PC-9 (cell line): ENCODE measurements around the gene LYST. TPM values are rescaled to one million over a fixed set of nuclear protein-coding genes. Genes with fewer than 3 reads are reported as not detected.

Experiments used
- BruUV-seq: library from RNA; stranded (reverse); fragments of 400-500 nt; replicated peaks from 2 replicates; lab custom pipeline; 2021; lab: Mats Ljungman, UMichigan
- CTCF ChIA-PET: fragments of 300-600 bp; sonication (Branson Sonifier 250); formaldehyde crosslinking; loops from one replicate; lab custom pipeline; 2022; ENCODE audit warnings: antibody characterized with exemption; lab: Charles Lee
- POLR2A ChIA-PET: fragments of 300-600 bp; sonication (Branson Sonifier 250); formaldehyde crosslinking; loops from one replicate; lab custom pipeline; 2022; ENCODE audit warnings: antibody characterized with exemption; ENCODE audit not compliant: unreplicated experiment; lab: Charles Lee
- DNase-seq, 2 experiments: peaks; one replicate each; pipeline versions ENCODE4 v3.0.0 to v3.0.0-alpha.2; 2015 to 2022; ENCODE audit warnings: mixed read lengths in 1 of 2
- H2AFZ ChIP-seq: fragments of 200-600 bp; sonication (generic); 2 replicates; pipeline ENCODE4 v1.8.1; 2017; ENCODE audit warnings: antibody characterized with exemption
- H3F3A ChIP-seq: fragments of 200-600 bp; sonication (generic); 2 replicates; pipeline ENCODE4 v1.8.1; 2017; ENCODE audit warnings: antibody characterized with exemption, mild to moderate bottlenecking, low read depth; ENCODE audit not compliant: insufficient read depth
- H3K27ac ChIP-seq: fragments of 200-600 bp; sonication (generic); 2 replicates; pipeline ENCODE4 v1.6.1; 2016; ENCODE audit warnings: mixed run types
- H3K27me3 ChIP-seq: fragments of 200-600 bp; sonication (generic); 2 replicates; pipeline ENCODE4 v1.6.1; 2016; ENCODE audit warnings: low read depth, mixed run types; ENCODE audit not compliant: insufficient read depth
- H3K36me3 ChIP-seq: fragments of 200-600 bp; sonication (generic); 2 replicates; pipeline ENCODE4 v1.6.1; 2016; ENCODE audit warnings: low read depth, mixed run types
- H3K4me1 ChIP-seq: fragments of 200-600 bp; sonication (generic); replicated peaks from 2 replicates; pipeline ENCODE4 v1.6.1; 2016; ENCODE audit warnings: mixed run types; ENCODE audit not compliant: insufficient read depth
- H3K4me2 ChIP-seq: fragments of 200-600 bp; sonication (generic); 2 replicates; pipeline ENCODE4 v1.6.1; 2017; ENCODE audit warnings: mixed run types
- H3K4me3 ChIP-seq: fragments of 200-600 bp; sonication (generic); 2 replicates; pipeline ENCODE4 v1.6.1; 2016; ENCODE audit warnings: mixed run types
- H3K79me2 ChIP-seq: fragments of 200-600 bp; sonication (generic); 2 replicates; pipeline ENCODE4 v1.6.1; 2017; ENCODE audit warnings: low read depth, mixed run types
- H3K9me2 ChIP-seq: fragments of 200-600 bp; sonication (generic); 2 replicates; pipeline ENCODE4 v1.8.1; 2017; ENCODE audit warnings: mild to moderate bottlenecking; ENCODE audit not compliant: insufficient read depth
- H3K9me3 ChIP-seq: fragments of 200-600 bp; sonication (generic); 2 replicates; pipeline ENCODE4 v1.8.1; 2016; ENCODE audit warnings: low read depth; ENCODE audit not compliant: insufficient read depth
- H4K20me1 ChIP-seq: fragments of 200-600 bp; sonication (generic); 2 replicates; pipeline ENCODE4 v1.8.1; 2017; ENCODE audit not compliant: insufficient read depth
- EZH2 ChIP-seq: fragments of 200-600 bp; sonication (generic); IDR thresholded peaks from 2 replicates; pipeline ENCODE4 v1.8.0; 2017; ENCODE audit warnings: antibody characterized with exemption, low read depth
- intact Hi-C: fragments of 100-400 bp; cut with micrococcal nuclease; formaldehyde crosslinking; loops from one replicate; pipeline ENCODE4 v1.10.0; 2022; ENCODE audit not compliant: unreplicated experiment
- total RNA-seq: library from RNA; stranded (reverse); gene quantifications from 2 replicates; pipeline ENCODE4 v1.2.3, GENCODE V29; 2021
- TF ChIP-seq, protein P1 (sequence below): fragments of 200-600 bp; sonication (generic); conservative IDR thresholded peaks from 2 replicates; pipeline ENCODE4 v1.6.1; 2017; ENCODE audit warnings: mixed run types, antibody characterized with exemption, mild to moderate bottlenecking, moderate library complexity

The LYST gene
- total RNA-seq, 1 experiment from 2014 or later, result 14.1 TPM

DNA sequence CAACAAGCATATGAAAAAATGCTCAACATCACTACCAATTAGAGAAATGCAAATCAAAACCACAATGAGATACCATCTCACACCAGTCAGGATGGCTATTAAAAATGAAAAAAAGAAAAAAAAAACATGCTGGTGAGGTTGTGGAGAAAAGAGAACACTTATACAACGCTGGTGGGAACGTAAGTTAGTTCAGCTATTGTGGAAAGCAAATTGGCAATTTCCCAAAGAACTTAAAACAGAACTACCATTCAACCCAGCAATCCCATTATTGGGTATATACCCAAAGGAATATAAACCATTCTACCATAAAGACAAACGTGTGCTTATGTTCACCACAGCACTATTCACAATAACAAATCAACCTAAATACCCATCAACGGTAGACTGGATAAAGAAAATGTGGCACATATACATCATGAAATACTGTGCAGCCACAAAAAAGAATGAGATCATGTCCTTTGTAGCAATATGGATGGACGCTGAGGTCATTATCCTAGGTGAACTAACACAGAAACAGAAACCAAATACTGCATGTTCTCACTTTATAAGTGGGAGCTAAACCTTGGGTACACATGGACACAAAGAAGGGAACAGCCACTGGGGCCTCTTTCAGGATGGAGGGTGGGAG, 49.5 kb downstream of the LYST start:
- TF ChIP-seq, protein P1, sequence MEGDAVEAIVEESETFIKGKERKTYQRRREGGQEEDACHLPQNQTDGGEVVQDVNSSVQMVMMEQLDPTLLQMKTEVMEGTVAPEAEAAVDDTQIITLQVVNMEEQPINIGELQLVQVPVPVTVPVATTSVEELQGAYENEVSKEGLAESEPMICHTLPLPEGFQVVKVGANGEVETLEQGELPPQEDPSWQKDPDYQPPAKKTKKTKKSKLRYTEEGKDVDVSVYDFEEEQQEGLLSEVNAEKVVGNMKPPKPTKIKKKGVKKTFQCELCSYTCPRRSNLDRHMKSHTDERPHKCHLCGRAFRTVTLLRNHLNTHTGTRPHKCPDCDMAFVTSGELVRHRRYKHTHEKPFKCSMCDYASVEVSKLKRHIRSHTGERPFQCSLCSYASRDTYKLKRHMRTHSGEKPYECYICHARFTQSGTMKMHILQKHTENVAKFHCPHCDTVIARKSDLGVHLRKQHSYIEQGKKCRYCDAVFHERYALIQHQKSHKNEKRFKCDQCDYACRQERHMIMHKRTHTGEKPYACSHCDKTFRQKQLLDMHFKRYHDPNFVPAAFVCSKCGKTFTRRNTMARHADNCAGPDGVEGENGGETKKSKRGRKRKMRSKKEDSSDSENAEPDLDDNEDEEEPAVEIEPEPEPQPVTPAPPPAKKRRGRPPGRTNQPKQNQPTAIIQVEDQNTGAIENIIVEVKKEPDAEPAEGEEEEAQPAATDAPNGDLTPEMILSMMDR, result no peak
- no peak for TF ChIP-seq EZH2
- Histone ChIP-seq H3F3A (no peaks in the 10 kb centered on the region), H3K79me2 (no peaks in the 10 kb centered on the region), H2AFZ (no peak overlapping the region), H3K9me3 (no peaks in the 10 kb centered on the region), H3K27me3 (no peaks in the 10 kb centered on the region), H3K4me3 (no peak overlapping the region), H3K4me2 (no peak overlapping the region), H3K36me3 (0 out of 2 replicates have a peak, but pooled peaks cover 4% of the 10 kb centered on the region), H3K27ac (no peak overlapping the region), H3K4me1 (no peaks in the 10 kb centered on the region; the same call in 1 of the 2 replicates), H3K9me2 (no peaks in the 10 kb centered on the region), H4K20me1 (no peaks in the 10 kb centered on the region)
- BruUV-seq, result no TSS peak
- DNase-seq, result no peak
- ChIA-PET CTCF (no interaction called here), POLR2A (no interaction called here)
- intact Hi-C loops, result no loop called here

DNA sequence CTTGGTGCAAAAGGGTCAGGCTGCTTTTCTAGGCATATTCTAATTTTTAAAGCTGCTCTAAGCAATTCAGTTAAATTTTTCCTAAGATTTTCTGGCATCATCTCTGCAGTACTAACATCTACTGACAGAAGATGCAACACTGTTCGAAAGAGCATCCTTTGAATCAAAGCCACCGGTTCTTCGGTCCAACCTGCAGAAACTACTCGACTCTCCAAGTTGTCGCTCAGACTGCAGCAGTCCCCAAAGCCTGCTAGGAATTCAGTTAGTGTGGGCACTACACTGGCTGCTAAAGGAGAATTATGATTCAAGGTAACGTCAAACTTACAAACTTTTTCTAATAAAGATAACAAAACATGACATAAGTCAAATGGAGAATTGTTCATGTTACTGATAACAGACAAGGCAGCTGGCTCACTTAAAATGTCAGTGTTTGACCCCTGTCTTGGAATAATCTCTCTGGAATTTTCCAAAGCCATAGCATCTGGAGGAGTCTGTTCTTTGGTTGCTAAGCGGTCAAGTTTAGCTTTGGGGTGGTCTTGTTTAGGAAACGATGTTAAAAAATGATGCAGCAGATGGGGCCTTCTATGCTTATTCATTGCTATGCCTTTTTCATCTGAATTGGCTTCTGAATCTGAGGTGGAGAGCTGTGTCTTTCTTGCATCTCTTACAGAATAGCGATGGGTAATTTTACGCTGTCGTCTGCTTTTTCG, 56.9 kb downstream of the LYST start:
- no peak overlapping the region for H2AFZ ChIP-seq
- no peak overlapping the region for H3K27ac ChIP-seq
- intact Hi-C loops, result no loop called here
- H3K79me2 ChIP-seq, result no peaks in the 10 kb centered on the region
- no peaks in the 10 kb centered on the region for H3F3A ChIP-seq
- no TSS peak for BruUV-seq
- no peaks in the 10 kb centered on the region for H4K20me1 ChIP-seq
- H3K4me1 ChIP-seq, result no peaks in the 10 kb centered on the region
- DNase-seq, result no peak
- H3K9me3 ChIP-seq, result no peaks in the 10 kb centered on the region
- ChIA-PET POLR2A (no interaction called here), CTCF (no interaction called here)
- H3K27me3 ChIP-seq, result no peaks in the 10 kb centered on the region
- H3K36me3 ChIP-seq, result 0 out of 2 replicates have a peak, but pooled peaks cover 4% of the 10 kb centered on the region
- TF ChIP-seq, protein P1, result no peak
- TF ChIP-seq EZH2, result no peak
- H3K9me2 ChIP-seq, result no peaks in the 10 kb centered on the region
- no peak overlapping the region for H3K4me3 ChIP-seq
- H3K4me2 ChIP-seq, result no peak overlapping the region

DNA sequence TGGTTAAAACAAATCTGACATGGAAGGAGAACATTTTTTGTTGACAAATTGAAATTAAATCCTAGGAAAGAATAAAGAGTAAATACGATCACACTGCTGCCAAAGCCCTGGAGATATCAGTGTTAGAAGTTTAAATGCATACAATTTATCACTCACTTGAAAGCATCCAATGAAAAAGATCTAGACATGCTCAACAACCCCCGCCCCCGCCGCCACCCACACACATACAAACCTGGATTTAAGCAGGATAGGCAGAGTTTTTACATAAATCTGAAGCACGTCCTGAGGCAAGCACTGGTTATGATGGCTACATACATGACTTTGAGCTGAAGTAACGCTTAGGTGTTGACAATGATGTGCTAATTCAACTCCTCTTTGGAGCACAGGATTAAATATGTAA, 58.5 kb downstream of the LYST start:
- H3K27ac ChIP-seq, result no peak overlapping the region
- BruUV-seq, result no TSS peak
- no peaks in the 10 kb centered on the region for H3K4me1 ChIP-seq
- TF ChIP-seq, protein P1, result no peak
- no peak for TF ChIP-seq EZH2
- no peaks in the 10 kb centered on the region for H4K20me1 ChIP-seq
- ChIA-PET POLR2A (no interaction called here), CTCF (no interaction called here)
- H3K9me3 ChIP-seq, result no peaks in the 10 kb centered on the region
- no peak for DNase-seq
- H3K4me2 ChIP-seq, result no peak overlapping the region
- H3K4me3 ChIP-seq, result no peak overlapping the region
- no peaks in the 10 kb centered on the region for H3K79me2 ChIP-seq
- H3K36me3 ChIP-seq, result 0 out of 2 replicates have a peak, but pooled peaks cover 4% of the 10 kb centered on the region
- intact Hi-C loops, result no loop called here
- no peaks in the 10 kb centered on the region for H3K27me3 ChIP-seq
- H3F3A ChIP-seq, result no peaks in the 10 kb centered on the region
- H2AFZ ChIP-seq, result no peak overlapping the region
- H3K9me2 ChIP-seq, result no peaks in the 10 kb centered on the region
